Measurements from ENCODE around the gene ADPRS.

Gene ADPRS

DNA sequence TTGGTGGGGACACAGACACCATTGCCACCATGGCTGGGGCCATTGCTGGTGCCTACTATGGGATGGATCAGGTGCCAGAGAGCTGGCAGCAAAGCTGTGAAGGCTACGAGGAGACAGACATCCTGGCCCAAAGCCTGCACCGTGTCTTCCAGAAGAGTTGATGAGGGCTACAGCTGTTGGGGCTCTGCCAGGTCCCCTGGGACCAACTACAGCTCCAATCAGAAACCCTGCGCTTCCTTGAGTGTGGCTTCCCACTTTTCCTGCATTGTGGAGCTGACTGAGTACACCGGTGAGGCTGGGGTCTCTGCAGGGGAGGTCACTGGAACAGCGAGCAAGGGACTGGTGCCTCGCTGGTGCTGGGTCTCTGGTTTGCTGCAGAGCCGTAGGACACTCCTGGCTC lies 4.5 kb downstream of the ADPRS start:
- Mint-ChIP-seq H3K27me3 (ENCODE audit: low read depth) (no peaks in the 10 kb centered on the region), H3K27ac (no peak overlapping the region), H3K9me3 (no peaks in the 10 kb centered on the region), H3K4me3 (no peak overlapping the region), H3K4me1 (ENCODE audit: low read depth) (peaks cover 12% of the 10 kb centered on the region), H3K36me3 (ENCODE audit: low read depth) (peaks cover 29% of the 10 kb centered on the region)
- no peak for DNase-seq (ENCODE audit: low spot score)

- no peak for DNase-seq (ENCODE audit: low spot score)
- Mint-ChIP-seq H3K4me3 (no peak overlapping the region), H3K27ac (no peak overlapping the region), H3K36me3 (ENCODE audit: low read depth) (peaks cover 29% of the 10 kb centered on the region), H3K4me1 (ENCODE audit: low read depth) (peaks cover 12% of the 10 kb centered on the region), H3K9me3 (no peaks in the 10 kb centered on the region), H3K27me3 (ENCODE audit: low read depth) (no peaks in the 10 kb centered on the region)
Measured at GRCh38 chr1:36093929-36094328, 5.2 kb downstream of the ADPRS start.

GRCh38 chr1:36094621-36095061 lies 5.9 kb downstream of the ADPRS start:
- Mint-ChIP-seq H3K4me3 (no peak overlapping the region), H3K27me3 (ENCODE audit: low read depth) (no peaks in the 10 kb centered on the region), H3K36me3 (ENCODE audit: low read depth) (peaks cover 26% of the 10 kb centered on the region), H3K9me3 (no peaks in the 10 kb centered on the region), H3K27ac (no peak overlapping the region), H3K4me1 (ENCODE audit: low read depth) (peaks cover 8% of the 10 kb centered on the region)
- no peak for DNase-seq (ENCODE audit: low spot score)

GRCh38 chr1:36095760-36096405 lies 7.2 kb downstream of the ADPRS start:
- no peaks in the 10 kb centered on the region for H3K9me3 Mint-ChIP-seq
- H3K27me3 Mint-ChIP-seq (ENCODE audit: low read depth), result no peaks in the 10 kb centered on the region
- peaks cover 2% of the 10 kb centered on the region for H3K4me1 Mint-ChIP-seq (ENCODE audit: low read depth)
- H3K27ac Mint-ChIP-seq, result no peak overlapping the region
- peaks cover 24% of the 10 kb centered on the region for H3K36me3 Mint-ChIP-seq (ENCODE audit: low read depth)
- no peak for DNase-seq (ENCODE audit: low spot score)
- no peak overlapping the region for H3K4me3 Mint-ChIP-seq

DNA sequence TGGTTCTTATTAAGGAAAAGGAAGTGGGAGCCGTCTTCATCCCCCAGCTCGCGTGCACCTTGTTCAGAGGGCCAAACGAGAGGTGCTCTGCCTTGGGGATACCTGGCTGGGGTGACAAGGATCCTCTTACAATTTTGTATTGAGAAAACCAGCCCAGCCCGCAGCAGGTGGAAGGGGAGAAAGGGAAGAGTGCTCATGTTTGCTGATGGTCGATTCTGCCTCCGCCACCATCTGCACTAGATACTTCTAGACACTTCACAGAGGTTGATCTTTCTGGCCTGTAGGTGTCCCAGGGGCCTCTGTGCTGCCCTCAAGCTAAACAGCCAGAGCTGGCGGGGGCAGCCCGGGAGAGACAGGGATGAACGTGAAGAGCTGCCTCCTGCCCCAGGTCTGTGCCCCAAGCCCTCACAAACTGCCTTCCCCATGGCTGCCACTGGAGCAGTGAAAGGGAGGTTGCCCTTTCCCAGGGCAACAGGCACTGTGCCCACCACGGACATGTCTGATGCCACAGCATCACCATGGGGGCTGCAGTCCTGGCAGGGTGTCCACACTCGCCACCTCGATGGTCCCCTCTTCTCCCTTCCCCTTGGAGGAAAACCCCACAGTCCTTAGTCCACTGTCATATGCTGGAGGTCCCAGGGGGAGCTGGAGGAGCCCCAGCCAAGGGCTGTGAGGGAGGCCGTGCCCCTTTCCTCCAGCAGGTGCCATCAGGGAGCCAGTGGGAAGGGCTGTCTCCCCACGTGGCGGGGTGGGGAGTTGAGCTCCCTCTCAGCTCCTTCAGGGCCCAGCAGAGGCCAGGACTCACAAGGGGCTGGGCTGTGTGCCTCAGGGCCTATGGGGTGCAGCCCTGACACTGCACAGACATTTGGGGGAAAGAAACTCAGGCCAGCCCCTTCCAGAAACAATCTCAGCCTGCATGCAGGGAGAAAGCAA lies 8.1 kb downstream of the ADPRS start:
- no peaks in the 10 kb centered on the region for H3K27me3 Mint-ChIP-seq (ENCODE audit: low read depth)
- no peak overlapping the region for H3K27ac Mint-ChIP-seq

GRCh38 chr1:36097693-36098585 lies 9.2 kb downstream of the ADPRS start:
- no peak overlapping the region for H3K27ac Mint-ChIP-seq
- H3K4me1 Mint-ChIP-seq (ENCODE audit: low read depth), result no peaks in the 10 kb centered on the region
- DNase-seq (ENCODE audit: low spot score), result no peak
- H3K4me3 Mint-ChIP-seq, result no peak overlapping the region
- H3K9me3 Mint-ChIP-seq, result no peaks in the 10 kb centered on the region
- no peaks in the 10 kb centered on the region for H3K27me3 Mint-ChIP-seq (ENCODE audit: low read depth)
- H3K36me3 Mint-ChIP-seq (ENCODE audit: low read depth), result peaks cover 9% of the 10 kb centered on the region

More for the DNA sequence above, 8.1 kb downstream of the ADPRS start:
- Mint-ChIP-seq H3K4me1 (ENCODE audit: low read depth) (no peaks in the 10 kb centered on the region), H3K4me3 (no peak overlapping the region), H3K36me3 (ENCODE audit: low read depth) (peaks cover 19% of the 10 kb centered on the region), H3K9me3 (no peaks in the 10 kb centered on the region)
- DNase-seq (ENCODE audit: low spot score), result no peak

DNA sequence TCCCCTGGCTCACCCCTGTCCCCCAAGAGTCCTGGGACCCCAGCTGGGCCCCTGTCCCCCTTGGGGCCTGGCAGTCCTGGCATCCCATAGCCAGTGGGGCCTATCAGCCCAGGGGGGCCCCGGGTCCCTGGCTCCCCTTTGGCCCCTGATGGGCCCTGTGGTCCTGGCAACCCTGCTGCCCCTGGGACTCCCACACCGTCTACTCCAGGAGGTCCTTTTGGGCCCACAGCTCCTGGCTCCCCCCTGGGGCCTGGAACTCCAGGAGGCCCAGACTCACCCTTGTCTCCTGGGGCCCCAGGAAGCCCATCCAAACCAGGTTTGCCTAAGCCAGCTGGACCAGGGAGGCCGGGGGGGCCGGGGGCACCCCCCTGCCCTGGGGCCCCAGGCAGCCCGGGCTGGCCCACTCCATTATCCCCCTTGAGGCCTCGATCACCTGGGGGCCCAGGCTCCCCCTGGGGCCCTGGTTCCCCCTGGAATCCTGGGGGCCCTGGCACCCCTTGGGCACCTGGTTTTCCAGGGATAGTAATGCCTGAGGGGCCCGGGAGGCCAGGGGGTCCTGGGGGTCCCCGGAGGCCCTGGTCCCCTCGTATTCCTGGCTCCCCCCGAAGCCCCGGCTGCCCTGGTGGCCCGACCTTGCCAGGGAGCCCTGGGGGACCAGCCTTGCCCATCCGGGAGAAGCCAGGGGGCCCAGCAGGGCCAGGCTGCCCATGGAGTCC lies 10.1 kb downstream of the ADPRS start:
- Mint-ChIP-seq H3K9me3 (no peaks in the 10 kb centered on the region), H3K27me3 (ENCODE audit: low read depth) (no peaks in the 10 kb centered on the region), H3K4me3 (no peak overlapping the region), H3K4me1 (ENCODE audit: low read depth) (no peaks in the 10 kb centered on the region), H3K36me3 (ENCODE audit: low read depth) (peaks cover 2% of the 10 kb centered on the region), H3K27ac (no peak overlapping the region)
- DNase-seq (ENCODE audit: low spot score), result no peak

GRCh38 chr1:36099681-36100341 lies 11.1 kb downstream of the ADPRS start:
- peak; percentile 57 for DNase-seq (ENCODE audit: low spot score)
- Mint-ChIP-seq H3K4me3 (no peak overlapping the region), H3K27me3 (ENCODE audit: low read depth) (no peaks in the 10 kb centered on the region), H3K4me1 (ENCODE audit: low read depth) (no peaks in the 10 kb centered on the region), H3K36me3 (ENCODE audit: low read depth) (no peaks in the 10 kb centered on the region), H3K27ac (no peak overlapping the region), H3K9me3 (no peaks in the 10 kb centered on the region)

- H3K4me1 Mint-ChIP-seq (ENCODE audit: low read depth), result no peaks in the 10 kb centered on the region
- H3K27me3 Mint-ChIP-seq (ENCODE audit: low read depth), result no peaks in the 10 kb centered on the region
- H3K4me3 Mint-ChIP-seq, result no peak overlapping the region
- no peak overlapping the region for H3K27ac Mint-ChIP-seq
- H3K36me3 Mint-ChIP-seq (ENCODE audit: low read depth), result no peaks in the 10 kb centered on the region
- H3K9me3 Mint-ChIP-seq, result no peaks in the 10 kb centered on the region
- DNase-seq (ENCODE audit: low spot score), result no peak
Measured at GRCh38 chr1:36100376-36100775, 11.7 kb downstream of the ADPRS start.

- H3K4me1 Mint-ChIP-seq (ENCODE audit: low read depth), result no peaks in the 10 kb centered on the region
- DNase-seq (ENCODE audit: low spot score), result no peak
- H3K36me3 Mint-ChIP-seq (ENCODE audit: low read depth), result no peaks in the 10 kb centered on the region
- H3K27ac Mint-ChIP-seq, result no peak overlapping the region
- no peaks in the 10 kb centered on the region for H3K27me3 Mint-ChIP-seq (ENCODE audit: low read depth)
- H3K9me3 Mint-ChIP-seq, result no peaks in the 10 kb centered on the region
- H3K4me3 Mint-ChIP-seq, result no peak overlapping the region
Measured at GRCh38 chr1:36101546-36101945, 12.9 kb downstream of the ADPRS start.

- Mint-ChIP-seq H3K4me1 (ENCODE audit: low read depth) (peaks cover 14% of the 10 kb centered on the region), H3K36me3 (ENCODE audit: low read depth) (no peaks in the 10 kb centered on the region), H3K4me3 (no peak overlapping the region), H3K9me3 (no peaks in the 10 kb centered on the region), H3K27ac (no peak overlapping the region), H3K27me3 (ENCODE audit: low read depth) (no peaks in the 10 kb centered on the region)
- DNase-seq (ENCODE audit: low spot score), result no peak
Measured at GRCh38 chr1:36106269-36106668, 17.6 kb downstream of the ADPRS start.

DNA sequence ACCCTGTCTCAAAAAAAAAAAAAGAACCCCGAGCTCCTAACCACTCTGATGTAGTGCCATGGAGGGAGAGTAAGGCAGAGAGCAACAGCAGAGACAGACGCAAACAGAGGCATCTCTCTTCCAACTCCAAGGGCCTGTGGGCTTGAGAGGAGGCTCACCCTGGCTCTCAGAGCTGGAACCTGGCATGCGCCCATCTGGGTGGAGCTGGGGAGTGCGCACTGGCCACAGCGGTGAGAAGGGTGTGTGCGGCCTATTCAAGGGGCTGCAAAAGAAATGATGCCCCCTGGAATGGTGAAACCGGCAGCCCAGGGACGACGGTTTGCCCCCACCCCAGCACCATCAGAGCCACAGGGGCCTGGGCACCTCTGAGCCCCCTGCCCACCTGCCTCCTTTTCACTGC lies 18.7 kb downstream of the ADPRS start:
- Mint-ChIP-seq H3K27me3 (ENCODE audit: low read depth) (no peaks in the 10 kb centered on the region), H3K27ac (no peak overlapping the region)
- no peak for DNase-seq (ENCODE audit: low spot score)

GRCh38 chr1:36108314-36108713 lies 19.6 kb downstream of the ADPRS start:
- DNase-seq (ENCODE audit: low spot score), result no peak

More for the DNA sequence above, 18.7 kb downstream of the ADPRS start:
- Mint-ChIP-seq H3K4me1 (ENCODE audit: low read depth) (peaks cover 16% of the 10 kb centered on the region), H3K9me3 (no peaks in the 10 kb centered on the region), H3K4me3 (no peak overlapping the region), H3K36me3 (ENCODE audit: low read depth) (no peaks in the 10 kb centered on the region)

More at GRCh38 chr1:36108314-36108713, 19.6 kb downstream of the ADPRS start:
- H3K9me3 Mint-ChIP-seq, result no peaks in the 10 kb centered on the region
- no peaks in the 10 kb centered on the region for H3K27me3 Mint-ChIP-seq (ENCODE audit: low read depth)
- no peaks in the 10 kb centered on the region for H3K36me3 Mint-ChIP-seq (ENCODE audit: low read depth)
- H3K4me3 Mint-ChIP-seq, result no peak overlapping the region
- H3K27ac Mint-ChIP-seq, result no peak overlapping the region
- H3K4me1 Mint-ChIP-seq (ENCODE audit: low read depth), result peaks cover 17% of the 10 kb centered on the region

Data from T-helper 2 cell treated with Interferon-gamma antibody and Interleukin-4, amounts not matched to agents 5 μg/mL and 100 μg/mL, for 36 hours (primary cell).